Liver (tissue), 9 donors: ENCODE measurements around the gene FOXD1. TPM values are rescaled to one million over a fixed set of nuclear protein-coding genes. Genes with fewer than 3 reads are reported as not detected.

Experiments used
- DNase-seq: peaks from one replicate; pipeline ENCODE4 v3.0.0-alpha.2; 2017; ENCODE audit warnings: low spot score
- H3K27ac ChIP-seq, 2 donors: one replicate each; pipeline ENCODE4 v1.7.0; 2013; ENCODE audit warnings: inconsistent platforms in 2 of 2, low read length in 2 of 2, control low read depth in 1 of 2, low read depth in 1 of 2, mild to moderate bottlenecking in 1 of 2
- H3K27me3 ChIP-seq, 4 donors: one replicate each; pipeline versions ENCODE4 v1.6.1 to v1.7.0; 2013; ENCODE audit warnings: low read length in 3 of 4, inconsistent platforms in 1 of 4, mild to moderate bottlenecking in 1 of 4, moderate library complexity in 1 of 4; ENCODE audit not compliant: control insufficient read depth in 4 of 4, insufficient read depth in 4 of 4
- H3K36me3 ChIP-seq, 4 donors: one replicate each; pipeline versions ENCODE4 v1.6.1 to v1.7.0; 2013; ENCODE audit warnings: low read length in 3 of 4, mild to moderate bottlenecking in 3 of 4, low read depth in 1 of 4, moderate library complexity in 1 of 4; ENCODE audit not compliant: control insufficient read depth in 4 of 4, insufficient read depth in 3 of 4
- H3K4me1 ChIP-seq, 4 donors: one replicate each; pipeline versions ENCODE4 v1.6.1 to v1.7.0; 2013; ENCODE audit warnings: low read length in 3 of 4, mild to moderate bottlenecking in 3 of 4, moderate library complexity in 1 of 4; ENCODE audit not compliant: control insufficient read depth in 4 of 4, insufficient read depth in 4 of 4
- H3K4me3 ChIP-seq, 3 donors: one replicate each; pipeline versions ENCODE4 v1.6.1 to v1.7.0; 2013; ENCODE audit warnings: low read length in 3 of 3, control low read depth in 1 of 3, low read depth in 1 of 3, mild to moderate bottlenecking in 1 of 3
- H3K9ac ChIP-seq, 2 donors: one replicate each; pipeline ENCODE4 v1.7.0; 2013; ENCODE audit warnings: low read length in 2 of 2, mild to moderate bottlenecking in 2 of 2, moderate library complexity in 2 of 2, control low read depth in 1 of 2, low read depth in 1 of 2
- H3K9me3 ChIP-seq, 4 donors: one replicate each; pipeline versions ENCODE4 v1.6.1 to v1.7.0; 2013; ENCODE audit warnings: low read length in 3 of 4; ENCODE audit not compliant: control insufficient read depth in 4 of 4
- EGR1 ChIP-seq, 2 donors: IDR thresholded peaks; 2 replicates each; pipeline ENCODE4 v1.6.1; 2016 to 2018; ENCODE audit warnings: antibody characterized with exemption in 2 of 2, low read depth in 2 of 2
- FOXA1 ChIP-seq: IDR thresholded peaks from 2 replicates; pipeline ENCODE4 v1.6.1; 2016; ENCODE audit warnings: antibody characterized with exemption
- FOXA2 ChIP-seq: IDR thresholded peaks from 2 replicates; pipeline ENCODE4 v1.6.1; 2016; ENCODE audit warnings: antibody characterized with exemption
- GABPA ChIP-seq, 2 donors: IDR thresholded peaks in 1 of 2; conservative IDR thresholded peaks in 1 of 2; 2 replicates each; pipeline ENCODE4 v1.6.1; 2016; ENCODE audit warnings: antibody characterized with exemption in 2 of 2, mild to moderate bottlenecking in 1 of 2, moderate library complexity in 1 of 2
- HNF4G ChIP-seq: IDR thresholded peaks from 2 replicates; pipeline ENCODE4 v1.6.1; 2016; ENCODE audit warnings: antibody characterized with exemption
- JUND ChIP-seq, 2 donors: IDR thresholded peaks; 2 replicates each; pipeline ENCODE4 v1.6.1; 2016; ENCODE audit warnings: antibody characterized with exemption in 2 of 2
- NR2F2 ChIP-seq: IDR thresholded peaks from 2 replicates; pipeline ENCODE4 v1.6.1; 2016; ENCODE audit warnings: antibody characterized with exemption
- RAD21 ChIP-seq, 2 donors: IDR thresholded peaks; 2 replicates each; pipeline ENCODE4 v1.6.1; 2016; ENCODE audit warnings: antibody characterized with exemption in 2 of 2, mild to moderate bottlenecking in 2 of 2
- RXRA ChIP-seq, 2 donors: IDR thresholded peaks; 2 replicates each; pipeline ENCODE4 v1.6.1; 2017 to 2018; ENCODE audit warnings: antibody characterized with exemption in 2 of 2, mild to moderate bottlenecking in 1 of 2
- SP1 ChIP-seq: IDR thresholded peaks from 2 replicates; pipeline ENCODE4 v1.6.1; 2018; ENCODE audit warnings: antibody characterized with exemption, mild to moderate bottlenecking
- YY1 ChIP-seq: IDR thresholded peaks from 2 replicates; pipeline ENCODE4 v1.6.1; 2016; ENCODE audit warnings: antibody characterized with exemption, mild to moderate bottlenecking
- WGBS: extraction: QIAGEN DNeasy Blood & Tissue Kit; methylation state at CpG from one replicate; pipeline ENCODE4 v1.1.7; 2013; 5-methylcytosine and 5-hydroxymethylcytosine counted together
- polyA plus RNA-seq, 2 donors: library from polyadenylated mRNA; stranded (reverse) in 1 of 2; unstranded in 1 of 2; fragments of 200-250 nt in 1 of 2; fragments of >200 nt in 1 of 2; fragmentation: Nextera tagmentation in 1 of 2; extraction: Ambion mirVana in 1 of 2; gene quantifications; one replicate each; pipeline versions ENCODE4 v1.2.1 to v1.2.3, GENCODE V29; 2013 to 2015
- total RNA-seq, 2 donors: library from RNA; depleted of rRNA; stranded (reverse); fragments of >200 nt; gene quantifications; one replicate each; pipeline ENCODE4 v1.2.3, GENCODE V29; 2014
- TF ChIP-seq, protein P1 (sequence below): fragments of 150-350 bp; IDR thresholded peaks from 2 replicates; pipeline ENCODE4 v1.5.1; 2017; ENCODE audit warnings: improper control_type of control experiment, low read depth, low read length; ENCODE audit not compliant: missing input control
- TF ChIP-seq, protein P2 (sequence below): IDR thresholded peaks from 2 replicates; pipeline ENCODE4 v1.6.1; 2016; ENCODE audit warnings: antibody characterized with exemption
- TF ChIP-seq, protein P3 (sequence below): IDR thresholded peaks from 2 replicates; pipeline ENCODE4 v1.6.1; 2016; ENCODE audit warnings: antibody characterized with exemption, mild to moderate bottlenecking
- donor health status: healthy.
- donor health status: healthy.
- donor health status: healthy.
- donor health status: healthy.
- donor health status: healthy.

FOXD1 gene
- total and polyA plus RNA-seq, 4 donors, result not detected

DNA sequence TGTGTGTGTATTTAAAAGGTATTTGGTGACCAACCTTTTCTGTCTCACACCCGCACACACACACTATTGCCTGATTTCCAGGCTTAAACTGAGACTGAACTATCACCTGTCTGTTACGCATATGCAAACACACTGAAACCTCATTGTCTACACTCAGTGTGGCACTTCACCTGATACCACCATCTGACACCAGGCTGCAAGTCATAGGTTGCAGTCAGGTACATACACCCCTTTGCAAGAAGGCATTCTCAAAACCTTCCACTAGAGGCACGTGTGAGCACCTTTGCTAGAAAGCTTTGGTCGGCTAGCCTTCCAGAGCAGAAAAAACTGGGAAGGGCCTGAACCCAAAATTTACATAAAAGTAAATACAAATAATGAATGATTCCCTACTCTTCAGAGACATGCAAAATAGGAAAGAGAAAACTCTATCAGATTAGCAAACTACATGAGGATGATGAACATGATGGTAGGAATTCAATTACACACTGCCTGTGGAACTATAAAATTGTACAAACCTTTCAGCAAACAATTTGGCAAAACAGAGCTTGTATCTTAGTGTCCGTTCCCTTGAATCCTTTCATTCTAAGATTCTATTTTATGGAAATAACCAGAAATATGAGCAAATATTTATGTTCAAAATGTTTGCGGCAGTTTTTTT, 5.9 kb upstream of the FOXD1 start:
- Histone ChIP-seq H3K27ac (no peak overlapping the region), H3K4me3 (no peak overlapping the region), H3K27me3 (peaks cover 9 to 32% (median 15%) of the 10 kb centered on the region in 4 donors), H3K9me3 (no peaks in the 10 kb centered on the region), H3K36me3 (no peaks in the 10 kb centered on the region), H3K9ac (no peak overlapping the region), H3K4me1 (peaks cover 0 to 12% (median 4%) of the 10 kb centered on the region in 4 donors)
- DNase-seq, result peak; percentile 41
- TF ChIP-seq FOXA1 (no peak), RAD21 (IDR thresholded peaks at IDR 0.05) (peak; percentile 51 to 71)
- TF ChIP-seq, protein P1, sequence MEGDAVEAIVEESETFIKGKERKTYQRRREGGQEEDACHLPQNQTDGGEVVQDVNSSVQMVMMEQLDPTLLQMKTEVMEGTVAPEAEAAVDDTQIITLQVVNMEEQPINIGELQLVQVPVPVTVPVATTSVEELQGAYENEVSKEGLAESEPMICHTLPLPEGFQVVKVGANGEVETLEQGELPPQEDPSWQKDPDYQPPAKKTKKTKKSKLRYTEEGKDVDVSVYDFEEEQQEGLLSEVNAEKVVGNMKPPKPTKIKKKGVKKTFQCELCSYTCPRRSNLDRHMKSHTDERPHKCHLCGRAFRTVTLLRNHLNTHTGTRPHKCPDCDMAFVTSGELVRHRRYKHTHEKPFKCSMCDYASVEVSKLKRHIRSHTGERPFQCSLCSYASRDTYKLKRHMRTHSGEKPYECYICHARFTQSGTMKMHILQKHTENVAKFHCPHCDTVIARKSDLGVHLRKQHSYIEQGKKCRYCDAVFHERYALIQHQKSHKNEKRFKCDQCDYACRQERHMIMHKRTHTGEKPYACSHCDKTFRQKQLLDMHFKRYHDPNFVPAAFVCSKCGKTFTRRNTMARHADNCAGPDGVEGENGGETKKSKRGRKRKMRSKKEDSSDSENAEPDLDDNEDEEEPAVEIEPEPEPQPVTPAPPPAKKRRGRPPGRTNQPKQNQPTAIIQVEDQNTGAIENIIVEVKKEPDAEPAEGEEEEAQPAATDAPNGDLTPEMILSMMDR, result peak; percentile 63
- 33% methylated on average over 6 of the region's 6 CpGs for WGBS

DNA sequence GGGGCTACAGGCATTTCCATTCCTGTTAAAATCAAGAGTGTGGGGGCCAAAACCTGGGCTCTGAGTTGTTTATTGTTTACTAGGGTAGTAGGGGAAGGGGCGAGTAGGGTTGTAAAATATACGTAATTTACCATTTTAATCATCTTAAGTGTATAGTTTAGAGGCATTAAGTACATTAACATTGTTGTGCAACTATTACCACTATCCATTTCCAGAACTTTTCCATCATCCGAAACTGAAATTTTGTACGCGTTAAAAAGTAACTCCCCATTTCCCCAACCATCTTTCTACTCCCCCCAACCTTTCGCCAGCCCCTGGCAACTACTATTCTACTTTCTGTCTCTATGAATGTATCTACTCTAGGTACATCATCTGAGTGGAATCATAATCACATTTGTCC, 3.6 kb upstream of the FOXD1 start:
- H3K27me3 ChIP-seq, result peaks cover 13 to 39% (median 16%) of the 10 kb centered on the region in 4 donors
- H3K9ac ChIP-seq, result no peak overlapping the region
- H3K4me1 ChIP-seq, result peaks cover 7 to 27% (median 12%) of the 10 kb centered on the region in 4 donors
- H3K9me3 ChIP-seq, result peaks cover 0 to 5% (median 0%) of the 10 kb centered on the region in 4 donors
- no peak for DNase-seq
- H3K27ac ChIP-seq, result no peak overlapping the region
- TF ChIP-seq EGR1 (IDR thresholded peaks at IDR 0.05; ENCODE audit: low read depth in 2 of 2) (no peak), NR2F2 (no peak), FOXA2 (no peak), RAD21 (IDR thresholded peaks at IDR 0.05) (no peak), GABPA (IDR thresholded peaks at IDR 0.05 in 1 of 2, conservative IDR thresholded peaks at IDR 0.05 in 1 of 2) (no peak), YY1 (no peak), HNF4G (no peak), SP1 (no peak), JUND (IDR thresholded peaks at IDR 0.05) (no peak), RXRA (IDR thresholded peaks at IDR 0.05) (no peak)
- TF ChIP-seq, protein P2, sequence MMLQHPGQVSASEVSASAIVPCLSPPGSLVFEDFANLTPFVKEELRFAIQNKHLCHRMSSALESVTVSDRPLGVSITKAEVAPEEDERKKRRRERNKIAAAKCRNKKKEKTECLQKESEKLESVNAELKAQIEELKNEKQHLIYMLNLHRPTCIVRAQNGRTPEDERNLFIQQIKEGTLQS, result no peak
- TF ChIP-seq, protein P3, sequence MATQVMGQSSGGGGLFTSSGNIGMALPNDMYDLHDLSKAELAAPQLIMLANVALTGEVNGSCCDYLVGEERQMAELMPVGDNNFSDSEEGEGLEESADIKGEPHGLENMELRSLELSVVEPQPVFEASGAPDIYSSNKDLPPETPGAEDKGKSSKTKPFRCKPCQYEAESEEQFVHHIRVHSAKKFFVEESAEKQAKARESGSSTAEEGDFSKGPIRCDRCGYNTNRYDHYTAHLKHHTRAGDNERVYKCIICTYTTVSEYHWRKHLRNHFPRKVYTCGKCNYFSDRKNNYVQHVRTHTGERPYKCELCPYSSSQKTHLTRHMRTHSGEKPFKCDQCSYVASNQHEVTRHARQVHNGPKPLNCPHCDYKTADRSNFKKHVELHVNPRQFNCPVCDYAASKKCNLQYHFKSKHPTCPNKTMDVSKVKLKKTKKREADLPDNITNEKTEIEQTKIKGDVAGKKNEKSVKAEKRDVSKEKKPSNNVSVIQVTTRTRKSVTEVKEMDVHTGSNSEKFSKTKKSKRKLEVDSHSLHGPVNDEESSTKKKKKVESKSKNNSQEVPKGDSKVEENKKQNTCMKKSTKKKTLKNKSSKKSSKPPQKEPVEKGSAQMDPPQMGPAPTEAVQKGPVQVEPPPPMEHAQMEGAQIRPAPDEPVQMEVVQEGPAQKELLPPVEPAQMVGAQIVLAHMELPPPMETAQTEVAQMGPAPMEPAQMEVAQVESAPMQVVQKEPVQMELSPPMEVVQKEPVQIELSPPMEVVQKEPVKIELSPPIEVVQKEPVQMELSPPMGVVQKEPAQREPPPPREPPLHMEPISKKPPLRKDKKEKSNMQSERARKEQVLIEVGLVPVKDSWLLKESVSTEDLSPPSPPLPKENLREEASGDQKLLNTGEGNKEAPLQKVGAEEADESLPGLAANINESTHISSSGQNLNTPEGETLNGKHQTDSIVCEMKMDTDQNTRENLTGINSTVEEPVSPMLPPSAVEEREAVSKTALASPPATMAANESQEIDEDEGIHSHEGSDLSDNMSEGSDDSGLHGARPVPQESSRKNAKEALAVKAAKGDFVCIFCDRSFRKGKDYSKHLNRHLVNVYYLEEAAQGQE, result no peak
- WGBS, result 49% methylated on average over 6 of the region's 6 CpGs
- H3K36me3 ChIP-seq, result no peaks in the 10 kb centered on the region
- H3K4me3 ChIP-seq, result no peak overlapping the region
